HepG2 (cell line): ENCODE measurements around the gene SPSB1. TPM values are rescaled to one million over a fixed set of nuclear protein-coding genes. Genes with fewer than 3 reads are reported as not detected.

Experiments used
- CBX1 ChIP-seq: IDR thresholded peaks from one replicate; pipeline ENCODE4 v1.6.1; 2016; ENCODE audit warnings: antibody characterized with exemption, low read depth
- NFRKB ChIP-seq: fragments of 450-650 bp; IDR thresholded peaks from 2 replicates; pipeline ENCODE4 v1.6.1; 2017
- NONO ChIP-seq, 2 experiments: fragments of 450-650 bp in 1 of 2; sonication (generic) in 1 of 2; formaldehyde crosslinking in 1 of 2; IDR thresholded peaks in 1 of 2; conservative IDR thresholded peaks in 1 of 2; 2 replicates each; pipeline versions ENCODE4 v1.6.1 to v1.8.0; 2017 to 2022; ENCODE audit warnings: mild to moderate bottlenecking in 1 of 2, missing genetic modification reagents in 1 of 2, moderate library complexity in 1 of 2
- NR2F2 ChIP-seq: IDR thresholded peaks from 2 replicates; pipeline ENCODE4 v1.6.1; 2012; ENCODE audit warnings: low read depth, inconsistent platforms, borderline replicate concordance
- NR2F6 ChIP-seq, 2 experiments: IDR thresholded peaks; 2 replicates each; pipeline ENCODE4 v1.6.1; 2016; ENCODE audit warnings: antibody characterized with exemption in 1 of 2, mild to moderate bottlenecking in 1 of 2
- ONECUT2 ChIP-seq: sonication (generic); formaldehyde crosslinking; IDR thresholded peaks from 2 replicates; pipeline ENCODE4 v1.4.0; 2020; ENCODE audit warnings: missing genetic modification reagents
- SAFB2 ChIP-seq: sonication (generic); formaldehyde crosslinking; IDR thresholded peaks from 2 replicates; pipeline ENCODE4 v1.5.1; 2020; ENCODE audit warnings: missing genetic modification reagents, low read depth, mild to moderate bottlenecking, borderline replicate concordance
- ZNF121 ChIP-seq: sonication (generic); formaldehyde crosslinking; IDR thresholded peaks from 2 replicates; pipeline ENCODE4 v1.5.0; 2020; ENCODE audit warnings: mild to moderate bottlenecking, missing genetic modification reagents
- polyA plus RNA-seq, 8 experiments: library from polyadenylated mRNA; depleted of rRNA in 3 of 8; stranded (reverse) in 7 of 8; unstranded in 1 of 8; fragments of >200 nt; fragmentation: Illumina TruSeq in 4 of 8; extraction: Trizol in 4 of 8; gene quantifications; 2 replicates each; pipeline versions ENCODE4 v1.2.1 to v1.2.3, GENCODE V29; 2011 to 2016; ENCODE audit warnings: low read depth in 4 of 8, missing spikeins in 1 of 8, mixed read lengths in 1 of 8; ENCODE audit not compliant: insufficient read depth in 1 of 8
- total RNA-seq, 5 experiments: library from RNA; depleted of rRNA; stranded (reverse); fragments of >200 nt; fragmentation: Illumina TruSeq; extraction: Trizol; gene quantifications; 2 replicates each; pipeline ENCODE4 v1.2.3, GENCODE V29; 2016; ENCODE audit warnings: low read depth in 1 of 5
- TF ChIP-seq, protein P1 (sequence below), 2 experiments: sonication (generic) in 1 of 2; formaldehyde crosslinking in 1 of 2; IDR thresholded peaks; 2 replicates each; pipeline versions ENCODE4 v1.6.1 to v1.9.0; 2014 to 2022; ENCODE audit warnings: antibody characterized with exemption in 1 of 2, borderline replicate concordance in 1 of 2, inconsistent platforms in 1 of 2, low read depth in 1 of 2, missing genetic modification reagents in 1 of 2
- TF ChIP-seq, protein P2 (sequence below): sonication (generic); formaldehyde crosslinking; IDR thresholded peaks from 2 replicates; pipeline ENCODE4 v1.4.0; 2020; ENCODE audit warnings: missing genetic modification reagents, borderline replicate concordance
- TF ChIP-seq, protein P3 (sequence below): IDR thresholded peaks from 2 replicates; pipeline ENCODE4 v1.6.1; 2018; ENCODE audit warnings: missing genetic modification reagents
- TF ChIP-seq, protein P4 (sequence below): sonication (generic); formaldehyde crosslinking; conservative IDR thresholded peaks from 2 replicates; pipeline ENCODE4 v1.8.0; 2022; ENCODE audit warnings: low read depth, missing genetic modification reagents
- TF ChIP-seq, protein P5 (sequence below): sonication (generic); formaldehyde crosslinking; IDR thresholded peaks from 2 replicates; pipeline ENCODE4 v1.5.0; 2020; ENCODE audit warnings: mild to moderate bottlenecking, missing genetic modification reagents

Gene SPSB1
- total and polyA plus RNA-seq, 2 of the 13 experiments (the other 11 are each of a cell fraction or from before 2014, with no cell fraction given) = 5.0 to 8.0 TPM

DNA sequence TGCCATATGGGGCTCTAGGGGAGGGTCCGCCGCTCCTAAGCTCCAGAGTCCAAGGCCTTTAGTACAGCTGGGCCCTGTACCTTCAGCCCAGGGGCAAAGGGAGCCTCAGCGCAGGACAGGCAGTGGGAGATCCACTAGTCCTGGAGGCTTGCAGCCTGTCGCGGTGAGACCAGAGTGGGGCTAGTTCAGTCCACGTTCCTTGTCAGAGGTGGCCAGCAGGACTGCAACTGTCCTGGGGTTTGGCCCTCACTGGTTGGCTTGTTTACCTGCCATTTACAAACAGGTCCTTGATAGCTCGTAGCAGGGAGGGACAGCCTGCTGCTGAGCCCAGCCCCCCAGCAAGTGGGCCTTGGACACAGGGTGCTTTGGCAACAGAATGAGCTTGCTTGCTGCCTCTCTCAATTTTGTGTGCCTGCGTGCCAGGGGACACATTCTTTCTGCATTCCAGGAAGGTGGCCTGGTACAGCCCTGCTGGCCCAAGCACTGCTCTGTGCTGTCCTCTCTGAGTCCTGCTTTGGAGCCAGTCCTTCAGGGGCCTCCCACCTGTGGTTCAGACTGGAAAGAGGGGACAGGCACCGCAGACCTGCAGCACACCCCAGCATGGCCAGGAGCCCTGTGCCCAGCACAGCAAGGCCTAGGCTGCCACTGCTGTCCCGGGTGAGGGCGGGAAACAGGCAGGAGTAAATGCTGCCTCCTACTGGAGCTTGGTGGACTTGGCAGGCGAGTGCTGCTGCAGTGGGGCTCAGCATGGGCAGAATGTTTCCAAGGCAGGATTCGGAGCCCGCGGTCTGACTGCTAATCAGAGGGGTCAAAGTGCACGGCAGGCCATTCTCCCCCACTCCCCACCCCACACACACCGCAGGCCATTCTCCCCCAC is 42.9 kb upstream of the SPSB1 start (continued):
- TF ChIP-seq, protein P1, sequence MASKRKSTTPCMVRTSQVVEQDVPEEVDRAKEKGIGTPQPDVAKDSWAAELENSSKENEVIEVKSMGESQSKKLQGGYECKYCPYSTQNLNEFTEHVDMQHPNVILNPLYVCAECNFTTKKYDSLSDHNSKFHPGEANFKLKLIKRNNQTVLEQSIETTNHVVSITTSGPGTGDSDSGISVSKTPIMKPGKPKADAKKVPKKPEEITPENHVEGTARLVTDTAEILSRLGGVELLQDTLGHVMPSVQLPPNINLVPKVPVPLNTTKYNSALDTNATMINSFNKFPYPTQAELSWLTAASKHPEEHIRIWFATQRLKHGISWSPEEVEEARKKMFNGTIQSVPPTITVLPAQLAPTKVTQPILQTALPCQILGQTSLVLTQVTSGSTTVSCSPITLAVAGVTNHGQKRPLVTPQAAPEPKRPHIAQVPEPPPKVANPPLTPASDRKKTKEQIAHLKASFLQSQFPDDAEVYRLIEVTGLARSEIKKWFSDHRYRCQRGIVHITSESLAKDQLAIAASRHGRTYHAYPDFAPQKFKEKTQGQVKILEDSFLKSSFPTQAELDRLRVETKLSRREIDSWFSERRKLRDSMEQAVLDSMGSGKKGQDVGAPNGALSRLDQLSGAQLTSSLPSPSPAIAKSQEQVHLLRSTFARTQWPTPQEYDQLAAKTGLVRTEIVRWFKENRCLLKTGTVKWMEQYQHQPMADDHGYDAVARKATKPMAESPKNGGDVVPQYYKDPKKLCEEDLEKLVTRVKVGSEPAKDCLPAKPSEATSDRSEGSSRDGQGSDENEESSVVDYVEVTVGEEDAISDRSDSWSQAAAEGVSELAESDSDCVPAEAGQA (IDR thresholded peaks at IDR 0.05; ENCODE audit: low read depth) = no peak
- TF ChIP-seq, protein P1 (CRISPR knock-in tag; IDR thresholded peaks at IDR 0.05; ENCODE audit: borderline replicate concordance) = no peak
- TF ChIP-seq ZNF121 = peak; percentile 70
- TF ChIP-seq ONECUT2 (CRISPR knock-in tag) = no peak
- TF ChIP-seq, protein P2, sequence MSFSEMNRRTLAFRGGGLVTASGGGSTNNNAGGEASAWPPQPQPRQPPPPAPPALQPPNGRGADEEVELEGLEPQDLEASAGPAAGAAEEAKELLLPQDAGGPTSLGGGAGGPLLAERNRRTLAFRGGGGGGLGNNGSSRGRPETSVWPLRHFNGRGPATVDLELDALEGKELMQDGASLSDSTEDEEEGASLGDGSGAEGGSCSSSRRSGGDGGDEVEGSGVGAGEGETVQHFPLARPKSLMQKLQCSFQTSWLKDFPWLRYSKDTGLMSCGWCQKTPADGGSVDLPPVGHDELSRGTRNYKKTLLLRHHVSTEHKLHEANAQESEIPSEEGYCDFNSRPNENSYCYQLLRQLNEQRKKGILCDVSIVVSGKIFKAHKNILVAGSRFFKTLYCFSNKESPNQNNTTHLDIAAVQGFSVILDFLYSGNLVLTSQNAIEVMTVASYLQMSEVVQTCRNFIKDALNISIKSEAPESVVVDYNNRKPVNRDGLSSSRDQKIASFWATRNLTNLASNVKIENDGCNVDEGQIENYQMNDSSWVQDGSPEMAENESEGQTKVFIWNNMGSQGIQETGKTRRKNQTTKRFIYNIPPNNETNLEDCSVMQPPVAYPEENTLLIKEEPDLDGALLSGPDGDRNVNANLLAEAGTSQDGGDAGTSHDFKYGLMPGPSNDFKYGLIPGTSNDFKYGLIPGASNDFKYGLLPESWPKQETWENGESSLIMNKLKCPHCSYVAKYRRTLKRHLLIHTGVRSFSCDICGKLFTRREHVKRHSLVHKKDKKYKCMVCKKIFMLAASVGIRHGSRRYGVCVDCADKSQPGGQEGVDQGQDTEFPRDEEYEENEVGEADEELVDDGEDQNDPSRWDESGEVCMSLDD = no peak
- TF ChIP-seq, protein P3, sequence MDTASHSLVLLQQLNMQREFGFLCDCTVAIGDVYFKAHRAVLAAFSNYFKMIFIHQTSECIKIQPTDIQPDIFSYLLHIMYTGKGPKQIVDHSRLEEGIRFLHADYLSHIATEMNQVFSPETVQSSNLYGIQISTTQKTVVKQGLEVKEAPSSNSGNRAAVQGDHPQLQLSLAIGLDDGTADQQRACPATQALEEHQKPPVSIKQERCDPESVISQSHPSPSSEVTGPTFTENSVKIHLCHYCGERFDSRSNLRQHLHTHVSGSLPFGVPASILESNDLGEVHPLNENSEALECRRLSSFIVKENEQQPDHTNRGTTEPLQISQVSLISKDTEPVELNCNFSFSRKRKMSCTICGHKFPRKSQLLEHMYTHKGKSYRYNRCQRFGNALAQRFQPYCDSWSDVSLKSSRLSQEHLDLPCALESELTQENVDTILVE (CRISPR knock-in tag) = no peak
- TF ChIP-seq NONO (IDR thresholded peaks at IDR 0.05) = no peak
- peak; percentile 45; the same call in 1 of the 2 replicates for TF ChIP-seq NONO (CRISPR knock-in tag; conservative IDR thresholded peaks at IDR 0.05)
- TF ChIP-seq CBX1 = peak; percentile 85
- TF ChIP-seq, protein P4, sequence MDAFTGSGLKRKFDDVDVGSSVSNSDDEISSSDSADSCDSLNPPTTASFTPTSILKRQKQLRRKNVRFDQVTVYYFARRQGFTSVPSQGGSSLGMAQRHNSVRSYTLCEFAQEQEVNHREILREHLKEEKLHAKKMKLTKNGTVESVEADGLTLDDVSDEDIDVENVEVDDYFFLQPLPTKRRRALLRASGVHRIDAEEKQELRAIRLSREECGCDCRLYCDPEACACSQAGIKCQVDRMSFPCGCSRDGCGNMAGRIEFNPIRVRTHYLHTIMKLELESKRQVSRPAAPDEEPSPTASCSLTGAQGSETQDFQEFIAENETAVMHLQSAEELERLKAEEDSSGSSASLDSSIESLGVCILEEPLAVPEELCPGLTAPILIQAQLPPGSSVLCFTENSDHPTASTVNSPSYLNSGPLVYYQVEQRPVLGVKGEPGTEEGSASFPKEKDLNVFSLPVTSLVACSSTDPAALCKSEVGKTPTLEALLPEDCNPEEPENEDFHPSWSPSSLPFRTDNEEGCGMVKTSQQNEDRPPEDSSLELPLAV (CRISPR knock-in tag) = no peak
- no peak; the same call in 1 of the 2 replicates for TF ChIP-seq NR2F2
- TF ChIP-seq NR2F6 (IDR thresholded peaks at IDR 0.05) = peak; percentile 41; the same call in 1 of the 2 replicates
- TF ChIP-seq NR2F6 (CRISPR knock-in tag; IDR thresholded peaks at IDR 0.05) = peak; percentile 70
- TF ChIP-seq NFRKB = no peak
- TF ChIP-seq, protein P5, sequence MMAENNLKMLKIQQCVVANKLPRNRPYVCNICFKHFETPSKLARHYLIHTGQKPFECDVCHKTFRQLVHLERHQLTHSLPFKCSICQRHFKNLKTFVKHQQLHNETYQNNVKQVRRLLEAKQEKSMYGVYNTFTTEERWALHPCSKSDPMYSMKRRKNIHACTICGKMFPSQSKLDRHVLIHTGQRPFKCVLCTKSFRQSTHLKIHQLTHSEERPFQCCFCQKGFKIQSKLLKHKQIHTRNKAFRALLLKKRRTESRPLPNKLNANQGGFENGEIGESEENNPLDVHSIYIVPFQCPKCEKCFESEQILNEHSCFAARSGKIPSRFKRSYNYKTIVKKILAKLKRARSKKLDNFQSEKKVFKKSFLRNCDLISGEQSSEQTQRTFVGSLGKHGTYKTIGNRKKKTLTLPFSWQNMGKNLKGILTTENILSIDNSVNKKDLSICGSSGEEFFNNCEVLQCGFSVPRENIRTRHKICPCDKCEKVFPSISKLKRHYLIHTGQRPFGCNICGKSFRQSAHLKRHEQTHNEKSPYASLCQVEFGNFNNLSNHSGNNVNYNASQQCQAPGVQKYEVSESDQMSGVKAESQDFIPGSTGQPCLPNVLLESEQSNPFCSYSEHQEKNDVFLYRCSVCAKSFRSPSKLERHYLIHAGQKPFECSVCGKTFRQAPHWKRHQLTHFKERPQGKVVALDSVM (CRISPR knock-in tag) = peak; percentile 87
- TF ChIP-seq SAFB2 (CRISPR knock-in tag) = peak; percentile 97
